Bronchial epithelial cell (primary cell): Measurements from ENCODE around the gene MEG3. TPM values are rescaled to one million over a fixed set of nuclear protein-coding genes. Genes with fewer than 3 reads are reported as not detected.

ENCODE experiments used
- DNase-seq: peaks from one replicate; pipeline ENCODE4 v3.0.0-alpha.2; 2010; ENCODE audit warnings: low read depth
- FAIRE-seq: peaks from 2 replicates; lab custom pipeline; 2011; peaks lifted over from hg19 to GRCh38; lab: Jason Lieb, UNC
- H3K27me3 ChIP-seq: 2 replicates; pipeline ENCODE4 v1.5.1; 2011; ENCODE audit warnings: low read length; ENCODE audit not compliant: control insufficient read depth, insufficient read depth
- H3K36me3 ChIP-seq: 2 replicates; pipeline ENCODE4 v1.5.1; 2011; ENCODE audit warnings: low read length; ENCODE audit not compliant: control insufficient read depth, insufficient read depth
- H3K4me3 ChIP-seq: 2 replicates; pipeline ENCODE4 v1.5.1; 2011; ENCODE audit warnings: mild to moderate bottlenecking, low read depth, low read length, control low read depth
- total RNA-seq: library from RNA; depleted of rRNA; stranded (reverse); fragments of >200 nt; gene quantifications from 2 replicates; pipeline ENCODE4 v1.2.1, GENCODE V29; 2014
- TF ChIP-seq, protein P1 (sequence below): IDR thresholded peaks from 2 replicates; pipeline ENCODE4 v1.5.1; 2011; ENCODE audit warnings: mild to moderate bottlenecking, moderate library complexity, low read length, control low read depth, inconsistent platforms; ENCODE audit not compliant: insufficient read depth, severe bottlenecking

MEG3 gene
- total RNA-seq, 1 donor from 2014 or later: 3.7 TPM

DNA sequence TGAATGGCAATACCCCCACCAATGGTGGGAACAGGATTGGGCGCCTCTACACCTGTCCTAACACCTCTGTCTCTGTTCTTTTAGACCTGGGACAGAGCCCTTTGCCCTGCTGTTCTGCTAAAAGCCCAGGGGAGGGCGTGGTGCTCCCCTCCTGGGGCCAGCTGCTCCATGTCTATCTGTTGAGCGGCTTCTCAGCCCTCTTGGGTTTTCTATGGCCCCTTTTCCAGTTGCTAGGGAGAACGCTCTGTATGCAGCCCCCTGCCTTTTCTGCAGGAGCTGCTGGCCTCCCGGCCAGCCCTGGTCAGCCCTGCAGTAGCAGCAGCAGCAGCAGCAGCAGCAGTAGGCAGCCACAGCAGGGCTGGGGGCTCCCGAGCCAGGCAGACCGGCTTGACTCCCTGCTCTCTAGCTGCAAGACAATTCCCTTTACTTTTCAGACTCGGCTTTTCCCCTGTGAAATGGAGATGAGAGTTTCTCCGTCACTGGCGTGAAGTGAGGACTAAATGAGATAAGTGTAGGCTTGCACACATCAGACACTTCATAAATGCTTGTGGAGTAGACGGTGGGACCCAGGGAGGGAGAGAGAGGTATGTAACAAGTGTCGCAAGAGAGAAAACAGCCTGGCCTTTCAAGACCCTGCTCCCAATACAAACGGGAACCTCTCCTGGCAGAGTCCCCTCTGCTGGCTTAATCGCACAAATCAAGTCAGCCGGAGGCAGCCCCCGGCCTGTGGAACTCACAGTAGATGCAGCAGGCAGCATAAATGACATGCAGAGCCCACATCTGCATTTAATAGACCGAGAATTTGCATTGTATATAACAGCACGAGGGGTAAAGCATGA lies 76.6 kb downstream of the MEG3 start:
- FAIRE-seq (no peak), DNase-seq (no peak)
- TF ChIP-seq, protein P1, sequence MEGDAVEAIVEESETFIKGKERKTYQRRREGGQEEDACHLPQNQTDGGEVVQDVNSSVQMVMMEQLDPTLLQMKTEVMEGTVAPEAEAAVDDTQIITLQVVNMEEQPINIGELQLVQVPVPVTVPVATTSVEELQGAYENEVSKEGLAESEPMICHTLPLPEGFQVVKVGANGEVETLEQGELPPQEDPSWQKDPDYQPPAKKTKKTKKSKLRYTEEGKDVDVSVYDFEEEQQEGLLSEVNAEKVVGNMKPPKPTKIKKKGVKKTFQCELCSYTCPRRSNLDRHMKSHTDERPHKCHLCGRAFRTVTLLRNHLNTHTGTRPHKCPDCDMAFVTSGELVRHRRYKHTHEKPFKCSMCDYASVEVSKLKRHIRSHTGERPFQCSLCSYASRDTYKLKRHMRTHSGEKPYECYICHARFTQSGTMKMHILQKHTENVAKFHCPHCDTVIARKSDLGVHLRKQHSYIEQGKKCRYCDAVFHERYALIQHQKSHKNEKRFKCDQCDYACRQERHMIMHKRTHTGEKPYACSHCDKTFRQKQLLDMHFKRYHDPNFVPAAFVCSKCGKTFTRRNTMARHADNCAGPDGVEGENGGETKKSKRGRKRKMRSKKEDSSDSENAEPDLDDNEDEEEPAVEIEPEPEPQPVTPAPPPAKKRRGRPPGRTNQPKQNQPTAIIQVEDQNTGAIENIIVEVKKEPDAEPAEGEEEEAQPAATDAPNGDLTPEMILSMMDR: no peak
- Histone ChIP-seq H3K27me3 (peaks cover 13% of the 10 kb centered on the region), H3K36me3 (no peaks in the 10 kb centered on the region), H3K4me3 (no peak overlapping the region)

DNA sequence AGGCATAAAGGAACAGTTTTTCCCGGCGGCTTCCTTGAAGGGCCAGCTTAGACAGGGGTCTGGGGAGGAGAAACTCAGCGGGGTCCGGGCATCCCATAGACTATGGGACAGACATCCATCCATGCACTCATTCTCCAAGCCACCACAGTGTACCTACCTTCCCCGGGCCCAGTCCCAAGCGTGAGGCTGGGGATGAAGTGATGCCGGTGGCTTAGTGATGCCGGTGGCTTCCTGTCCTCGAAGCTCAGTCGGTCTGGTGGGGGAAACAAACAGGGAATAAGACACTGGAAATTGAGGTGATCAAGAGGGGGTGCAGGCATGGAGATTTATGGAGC lies 77.2 kb downstream of the MEG3 start:
- TF ChIP-seq, protein P1: no peak
- FAIRE-seq: no peak
- Histone ChIP-seq H3K4me3 (no peak overlapping the region), H3K36me3 (no peaks in the 10 kb centered on the region), H3K27me3 (peaks cover 13% of the 10 kb centered on the region)
- DNase-seq: no peak

DNA sequence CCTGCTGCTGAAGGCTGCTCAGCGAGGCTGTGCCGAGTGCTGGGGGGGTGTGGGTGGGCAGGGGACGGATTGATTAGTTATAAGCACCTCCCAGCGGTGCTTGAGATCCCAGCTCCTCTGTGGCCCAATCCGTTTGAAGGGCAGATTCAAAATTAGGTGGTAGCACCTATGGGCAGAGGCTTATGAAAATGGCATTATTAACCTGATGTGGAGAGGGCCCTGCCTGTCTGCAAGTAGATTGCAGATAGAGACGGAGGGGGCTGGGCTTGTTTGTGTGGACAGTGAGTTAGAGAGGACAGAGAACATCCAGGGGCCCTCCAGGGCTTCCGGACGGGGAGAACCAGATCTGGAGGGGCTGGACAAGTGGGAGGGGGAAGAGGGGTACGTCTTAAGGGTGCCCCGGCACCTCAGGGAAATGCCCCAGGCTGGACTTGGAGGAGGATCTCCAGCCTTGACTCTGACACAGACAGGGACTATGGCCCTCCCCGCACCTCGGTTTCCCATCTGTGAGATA lies 77.8 kb downstream of the MEG3 start, which contains the start of gene RTL1:
TSS of gene RTL1 (minus strand) at position 51 of the 514 bp plus-strand sequence. CDS start 18,934 bp downstream, outside the sequence.
- TF ChIP-seq, protein P1: no peak
- Histone ChIP-seq H3K27me3 (peaks cover 13% of the 10 kb centered on the region), H3K36me3 (no peaks in the 10 kb centered on the region), H3K4me3 (no peak within 1 kb of the TSS)
- no peak for DNase-seq
- FAIRE-seq: no peak

DNA sequence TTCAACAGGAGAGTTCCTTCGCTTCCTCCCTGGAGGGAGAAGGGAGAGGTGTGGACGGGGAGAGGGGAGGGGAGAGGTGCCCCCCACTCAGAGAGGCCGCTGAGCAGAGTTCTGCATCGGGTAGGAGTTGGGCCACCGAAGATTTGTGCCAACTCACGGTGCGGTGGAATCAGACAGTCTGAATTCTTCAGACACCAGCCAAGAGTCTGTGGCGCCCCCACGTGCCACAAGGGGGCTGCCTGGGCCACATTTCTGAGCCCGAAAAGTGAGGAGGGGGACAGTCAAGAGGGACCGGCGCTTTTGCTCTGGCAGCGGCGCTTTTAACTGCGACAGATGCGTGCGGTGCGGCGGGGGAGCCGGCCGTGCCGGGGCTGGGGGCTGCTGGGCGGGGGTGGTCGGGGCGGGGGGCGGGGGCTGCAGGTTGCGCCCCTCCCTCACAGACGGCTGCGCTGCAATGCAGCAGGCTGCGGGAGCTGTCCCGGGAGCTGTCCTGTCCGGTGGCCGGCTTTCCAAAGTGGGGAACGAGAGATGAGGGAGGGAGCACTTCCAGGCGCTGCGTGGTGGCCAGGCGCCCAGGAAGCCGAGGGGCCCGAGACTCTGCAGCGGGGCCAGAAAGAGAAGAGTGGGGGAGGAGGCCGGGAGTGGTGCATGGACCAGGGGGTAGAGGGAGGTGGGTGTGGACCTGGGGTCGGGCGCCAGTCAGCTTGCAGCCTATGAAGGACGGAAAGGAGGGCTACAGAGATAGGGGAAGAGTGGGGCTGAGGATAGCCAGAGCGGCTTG lies 78.6 kb downstream of the MEG3 start:
- TF ChIP-seq, protein P1: no peak
- DNase-seq (no peak), FAIRE-seq (no peak)
- H3K27me3 ChIP-seq: peaks cover 13% of the 10 kb centered on the region
- H3K36me3 ChIP-seq: no peaks in the 10 kb centered on the region
- no peak overlapping the region for H3K4me3 ChIP-seq

DNA sequence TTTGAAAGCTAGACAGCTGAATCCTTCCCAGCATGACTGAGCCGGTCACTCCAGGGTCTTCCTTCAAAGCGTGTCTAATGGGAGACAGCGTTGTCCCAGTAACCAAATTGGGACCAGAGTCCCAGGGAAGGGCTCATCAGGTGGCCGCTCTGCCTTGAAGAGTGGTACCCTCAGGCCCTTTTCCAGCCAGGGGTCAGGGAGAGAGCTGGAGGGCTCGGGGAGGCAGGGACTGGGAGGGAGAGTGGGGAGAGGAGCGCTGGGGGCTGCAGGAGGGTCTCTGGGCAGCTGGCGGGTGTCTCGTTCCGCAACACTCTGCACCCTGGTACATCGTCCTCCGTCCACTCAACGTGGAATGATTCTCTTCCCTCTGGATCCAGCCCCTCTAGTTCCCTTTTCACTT lies 79.2 kb downstream of the MEG3 start:
- H3K27me3 ChIP-seq: peaks cover 8% of the 10 kb centered on the region
- no peak overlapping the region for H3K4me3 ChIP-seq
- DNase-seq (no peak), FAIRE-seq (no peak)
- no peaks in the 10 kb centered on the region for H3K36me3 ChIP-seq
- TF ChIP-seq, protein P1: no peak
